Inferior parietal cortex (tissue), 1 donor: ENCODE results near the gene DEFB113.

Source experiments
- DNase-seq: peaks from one replicate; pipeline ENCODE4 v3.0.0-alpha.2; 2016; ENCODE audit errors: extremely low spot score

DEFB113 gene

DNA sequence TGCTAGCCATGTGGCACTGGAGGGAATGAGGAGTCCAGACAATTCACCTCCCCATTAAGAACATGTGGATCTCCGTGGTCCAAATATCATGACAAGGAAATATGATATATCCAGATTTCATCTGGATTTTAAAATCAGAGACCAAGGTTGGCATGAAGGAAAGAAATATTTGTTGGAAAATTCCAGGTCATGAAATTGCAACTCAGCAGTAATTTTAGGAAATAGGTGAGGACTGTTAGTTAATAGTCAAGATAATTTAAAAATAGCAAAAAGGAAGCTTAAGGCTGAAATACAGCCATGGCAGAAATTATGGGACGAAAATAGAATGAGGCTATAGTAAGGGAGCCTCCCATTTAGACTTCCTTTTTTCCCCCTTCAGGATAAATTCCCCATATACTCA, 32.4 kb downstream of the DEFB113 start:
- no peak for DNase-seq

DNA sequence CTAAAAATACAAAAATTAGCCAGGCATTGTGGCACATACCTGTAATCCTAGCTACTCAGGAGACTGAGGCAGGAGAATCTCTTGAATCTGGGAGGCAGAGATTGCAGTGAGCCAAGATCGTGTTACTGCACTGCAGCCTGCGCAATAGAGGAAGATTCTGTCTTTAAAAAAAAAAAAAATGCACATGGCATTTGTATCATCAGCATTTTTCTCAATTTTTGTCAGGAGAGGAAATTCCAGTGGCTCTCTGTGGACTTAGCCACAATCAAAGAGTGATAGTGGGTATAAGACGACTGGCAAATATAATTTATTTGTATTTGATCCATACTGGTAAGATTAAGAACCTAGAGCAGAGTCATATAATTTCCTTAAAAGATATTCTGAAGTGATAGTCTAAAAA, 34.0 kb downstream of the DEFB113 start:
- DNase-seq, result no peak

DNA sequence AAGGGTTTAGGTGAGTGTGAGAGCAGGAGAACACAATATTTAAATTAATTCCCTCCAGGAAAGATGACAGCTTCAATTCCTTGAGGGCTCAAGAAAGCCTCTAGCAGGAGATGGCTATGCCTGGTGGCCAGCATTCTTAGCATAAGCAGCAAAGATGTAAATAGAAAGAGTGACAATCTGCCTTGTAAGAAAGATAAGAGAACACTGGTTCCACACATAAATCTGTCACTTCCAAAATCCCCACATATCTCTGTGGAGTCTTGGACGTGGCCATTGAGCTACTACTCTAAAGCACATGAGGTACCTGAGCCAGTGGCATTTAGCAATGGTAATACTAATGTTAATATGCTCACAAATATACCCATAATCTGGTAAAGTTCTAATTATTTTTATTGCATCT, 34.7 kb downstream of the DEFB113 start:
- no peak for DNase-seq

DNA sequence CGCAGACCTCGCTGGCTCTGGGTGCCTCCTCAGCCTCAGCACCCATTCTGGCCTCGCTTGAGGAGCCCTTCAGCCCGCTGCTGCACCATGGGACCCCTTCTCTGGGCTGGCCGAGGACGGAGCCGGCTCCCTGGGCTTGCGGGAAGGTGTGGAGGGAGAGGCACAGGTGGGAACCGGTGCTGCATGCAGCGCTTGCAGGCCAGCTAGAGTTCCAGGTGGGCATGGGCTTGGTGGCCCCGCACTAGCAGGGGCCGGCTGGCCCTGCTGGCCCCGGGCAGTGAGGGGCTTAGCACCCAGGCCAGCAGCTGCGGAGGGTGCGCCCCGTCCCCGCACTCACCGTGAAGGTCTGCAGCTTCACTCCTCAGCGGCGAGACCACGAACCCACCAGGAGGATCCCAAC, 35.9 kb downstream of the DEFB113 start:
- no peak for DNase-seq

DNA sequence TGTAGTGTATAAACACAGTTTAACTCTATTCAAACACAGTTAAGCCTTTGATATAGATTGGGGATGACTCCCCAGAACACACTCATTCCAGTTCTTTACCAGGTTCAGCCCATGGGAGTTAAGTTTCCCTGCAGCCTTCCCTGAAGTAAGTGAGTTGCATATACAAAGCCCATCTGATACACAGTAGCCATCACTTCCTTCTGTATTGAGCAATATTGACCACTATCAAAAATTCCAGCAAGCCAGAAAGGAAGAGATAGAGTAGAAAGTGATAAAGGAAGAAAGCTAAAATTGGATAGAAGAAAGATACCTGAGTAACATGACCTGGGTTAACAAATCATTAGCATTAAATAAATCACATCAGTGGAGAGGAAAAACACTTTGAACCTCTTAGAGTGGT, 40.1 kb downstream of the DEFB113 start:
- no peak for DNase-seq

DNA sequence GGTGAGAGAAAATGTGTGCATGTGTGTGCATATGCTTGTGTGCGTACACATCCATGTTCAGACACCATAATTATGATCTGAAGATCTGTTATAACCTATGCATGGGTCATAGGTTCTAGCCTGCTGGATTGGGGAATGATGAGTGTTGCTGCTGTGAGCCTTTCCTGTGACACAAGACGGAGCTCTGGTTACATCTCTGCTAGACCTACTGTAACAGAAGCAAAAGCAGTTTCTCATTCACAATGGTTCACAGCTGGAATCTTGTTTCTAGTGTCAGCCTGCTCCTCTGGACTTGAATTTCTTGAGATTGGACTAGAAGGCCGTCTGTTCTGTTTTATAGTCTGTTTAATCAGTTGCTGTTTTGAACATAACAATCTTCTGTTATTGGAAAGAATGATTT, 45.6 kb downstream of the DEFB113 start:
- DNase-seq, result no peak

DNA sequence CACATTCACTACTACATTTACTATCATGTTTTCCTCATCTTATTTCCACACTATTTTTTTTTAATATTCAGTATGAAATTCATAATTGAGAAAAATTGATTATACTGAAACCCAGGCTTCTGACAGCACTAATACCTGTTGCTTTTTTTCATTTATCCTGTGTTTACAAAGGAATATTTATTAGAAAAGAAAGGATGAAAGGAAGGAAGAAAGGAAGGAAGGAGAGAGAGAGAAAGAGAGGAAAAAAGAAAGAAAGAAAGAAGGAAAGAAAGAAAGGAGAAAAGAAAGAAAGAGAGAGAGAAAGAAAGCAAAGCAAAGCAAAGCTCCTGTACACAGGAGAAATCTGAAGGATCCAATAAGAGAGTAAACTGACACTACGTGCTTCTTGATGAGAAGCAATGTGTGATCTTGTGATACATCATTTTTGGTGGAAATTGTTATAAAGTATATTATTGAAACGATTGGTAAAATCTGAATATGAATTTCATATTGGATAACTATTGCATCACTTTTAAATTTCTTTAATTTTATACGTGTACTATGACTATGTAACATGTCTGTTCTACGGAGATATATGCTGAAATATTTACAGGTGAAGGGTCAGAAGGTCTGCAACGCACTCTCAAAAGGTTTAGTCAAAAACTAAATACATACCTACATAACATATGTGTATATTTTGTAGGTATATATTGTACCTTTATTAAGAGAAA, 49.3 kb downstream of the DEFB113 start:
- DNase-seq, result no peak

DNA sequence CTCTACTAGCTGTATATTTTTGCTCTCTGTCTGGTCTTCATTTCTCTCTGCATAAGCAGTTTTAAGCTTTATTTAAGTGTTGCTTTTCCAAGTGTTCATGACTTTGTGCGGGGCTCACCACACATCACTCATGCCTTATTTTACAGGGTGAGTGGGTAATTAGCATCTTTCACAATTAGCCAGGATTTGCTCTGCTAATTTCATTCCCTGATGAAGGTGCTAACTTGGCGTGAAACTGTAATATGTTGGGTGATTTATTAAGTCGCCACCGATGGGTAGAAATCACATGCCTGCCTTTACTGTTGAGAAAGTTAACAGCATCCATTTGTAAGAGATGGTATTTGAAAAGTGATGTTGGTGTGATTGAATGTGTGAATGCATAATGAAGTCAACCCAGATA, 50.2 kb downstream of the DEFB113 start:
- no peak for DNase-seq

DNA sequence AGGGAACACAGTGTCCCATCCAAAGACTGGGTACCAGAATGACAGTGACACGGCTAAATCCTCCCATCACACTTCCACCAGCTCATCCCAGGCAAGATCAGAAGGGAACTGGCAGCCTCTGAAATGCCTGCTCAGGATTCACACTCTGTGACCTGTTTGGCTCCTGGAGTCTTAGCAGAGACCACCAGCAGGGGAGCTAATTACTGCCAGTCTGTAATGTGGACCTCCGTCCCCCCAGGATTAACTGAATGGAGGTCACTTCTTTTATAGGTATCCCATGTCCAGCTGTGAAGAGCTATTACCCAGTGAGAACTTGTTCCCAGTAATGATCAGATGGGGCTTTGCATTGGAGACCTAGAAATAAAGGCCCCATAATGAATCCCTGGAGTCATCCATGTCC, 50.6 kb downstream of the DEFB113 start:
- no peak for DNase-seq
